GM21390 (cell line): ENCODE data around the gene KANK2.

Experiments
- ATAC-seq: cut with Tn5 transposase; IDR thresholded peaks from one replicate; pipeline ENCODE4 v1.9.1; 2021; ENCODE audit not compliant: unreplicated experiment

The KANK2 gene

GRCh38 chr19:11226716-11227166, 29.4 kb upstream of the KANK2 start:
- ATAC-seq, result no peak

DNA sequence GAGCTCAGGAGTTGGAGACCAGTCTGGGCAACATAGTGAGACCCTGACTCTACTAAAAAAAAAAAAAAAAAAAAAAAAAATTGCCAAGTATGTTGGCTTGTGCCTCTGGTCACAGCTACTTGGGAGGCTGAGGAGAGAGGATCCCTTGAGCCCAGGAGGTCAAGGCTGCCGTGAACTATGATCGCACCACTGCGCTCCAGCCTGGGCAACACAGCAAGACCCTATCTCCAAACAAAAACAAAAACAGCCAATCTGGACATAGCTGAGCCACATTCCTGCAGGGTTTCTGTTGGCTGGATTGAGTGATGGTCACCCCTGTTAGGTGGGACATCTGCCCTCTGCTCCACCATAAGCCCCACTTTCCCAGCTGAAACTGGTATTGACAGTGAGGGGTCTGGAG, 28.5 kb upstream of the KANK2 start:
- ATAC-seq, result no peak

DNA sequence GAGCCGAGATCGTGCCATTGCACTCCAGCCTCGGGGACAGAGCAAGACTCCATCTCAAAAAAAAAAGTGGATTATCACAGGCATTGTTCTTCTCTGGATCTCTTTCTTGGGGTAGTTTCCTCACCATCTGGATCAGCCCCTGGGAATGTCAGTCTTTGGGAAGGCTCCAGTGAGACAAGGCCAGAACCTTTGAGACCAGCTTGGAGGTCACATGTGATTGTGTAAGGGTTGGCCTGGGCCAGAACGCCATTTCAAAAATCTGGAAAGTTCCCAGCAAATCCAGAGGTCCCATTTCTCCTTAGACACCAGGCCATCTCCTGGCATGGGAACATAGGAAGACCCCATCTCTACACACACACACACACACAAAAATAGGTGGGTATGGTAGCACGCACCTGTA, 27.8 kb upstream of the KANK2 start:
- no peak for ATAC-seq

DNA sequence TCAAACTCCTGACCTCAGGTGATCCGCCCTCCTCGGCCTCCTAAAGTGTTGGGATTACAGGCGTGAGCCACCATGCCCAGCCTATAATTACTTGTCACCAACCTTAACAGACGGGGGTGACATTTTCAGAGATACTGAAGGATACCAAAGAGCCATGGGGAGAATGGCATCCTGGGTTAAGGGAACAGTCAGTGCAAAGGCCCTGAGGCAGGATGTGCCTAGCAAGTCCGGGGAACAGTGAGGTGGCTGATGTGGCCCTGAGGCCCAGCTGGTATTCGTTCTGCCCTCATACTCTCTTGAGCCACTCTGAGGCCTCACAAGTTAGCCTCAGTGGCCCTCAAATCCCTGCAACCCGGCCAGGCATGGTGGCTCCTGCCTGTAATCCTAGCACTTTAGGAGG, 27.1 kb upstream of the KANK2 start:
- ATAC-seq, result no peak

DNA sequence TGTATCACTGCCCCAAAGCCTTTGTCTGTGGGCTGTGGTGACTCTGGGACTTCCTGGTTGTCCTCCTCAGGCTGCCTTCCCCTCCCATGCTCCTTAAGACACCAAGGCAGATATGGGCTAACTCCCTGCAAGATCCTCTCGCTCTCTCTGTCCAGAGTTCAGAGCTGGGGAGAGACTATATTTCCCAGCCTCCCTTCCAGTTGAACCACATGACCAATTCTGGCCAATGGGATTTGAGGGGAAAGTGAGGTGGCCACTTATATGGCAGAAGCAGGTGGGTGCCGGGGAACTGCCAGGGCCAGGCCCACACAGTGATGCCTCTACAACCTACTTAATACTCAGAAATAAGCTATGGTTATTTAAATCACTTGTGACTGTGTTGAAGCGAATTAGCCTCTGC, 25.9 kb upstream of the KANK2 start:
- no peak for ATAC-seq

DNA sequence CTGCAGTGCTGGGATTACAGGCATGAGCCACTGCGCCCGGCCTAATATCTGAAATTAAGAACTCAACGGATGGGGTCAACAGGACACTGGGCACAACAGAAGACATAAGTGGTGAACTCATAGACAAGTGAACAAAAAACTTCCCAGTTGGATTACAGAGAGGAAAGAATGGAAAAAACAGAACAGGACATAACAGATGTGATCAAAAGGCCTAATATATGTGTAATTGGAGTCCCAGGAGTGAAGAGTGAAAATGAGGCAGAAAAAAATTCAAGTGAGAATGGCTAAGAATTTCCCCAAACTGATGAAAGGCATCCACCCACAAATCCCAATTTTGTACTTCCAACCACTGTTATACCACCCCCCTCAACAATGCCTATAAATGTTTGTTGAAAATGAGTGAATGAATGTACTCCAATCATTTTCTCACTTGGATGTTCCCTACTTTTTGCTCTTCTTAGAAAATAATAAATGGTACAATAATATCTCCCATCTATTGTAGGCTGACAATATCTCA, 23.8 kb upstream of the KANK2 start:
- no peak for ATAC-seq

GRCh38 chr19:11214387-11214786, 17.0 kb upstream of the KANK2 start:
- no peak for ATAC-seq

DNA sequence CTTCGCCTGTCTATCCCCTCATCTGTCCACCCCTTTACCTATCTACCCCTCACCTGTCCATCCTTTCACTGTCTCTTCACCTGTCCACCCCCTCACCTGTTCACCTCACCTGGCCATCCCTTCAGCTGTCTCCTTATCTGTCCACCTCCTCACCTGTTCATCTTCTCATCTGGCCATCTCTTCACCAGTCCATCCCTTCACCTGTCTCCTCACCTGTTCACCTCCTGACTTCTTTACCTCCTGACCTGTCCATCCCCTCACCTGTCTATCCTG, 13.2 kb upstream of the KANK2 start:
- no peak for ATAC-seq

DNA sequence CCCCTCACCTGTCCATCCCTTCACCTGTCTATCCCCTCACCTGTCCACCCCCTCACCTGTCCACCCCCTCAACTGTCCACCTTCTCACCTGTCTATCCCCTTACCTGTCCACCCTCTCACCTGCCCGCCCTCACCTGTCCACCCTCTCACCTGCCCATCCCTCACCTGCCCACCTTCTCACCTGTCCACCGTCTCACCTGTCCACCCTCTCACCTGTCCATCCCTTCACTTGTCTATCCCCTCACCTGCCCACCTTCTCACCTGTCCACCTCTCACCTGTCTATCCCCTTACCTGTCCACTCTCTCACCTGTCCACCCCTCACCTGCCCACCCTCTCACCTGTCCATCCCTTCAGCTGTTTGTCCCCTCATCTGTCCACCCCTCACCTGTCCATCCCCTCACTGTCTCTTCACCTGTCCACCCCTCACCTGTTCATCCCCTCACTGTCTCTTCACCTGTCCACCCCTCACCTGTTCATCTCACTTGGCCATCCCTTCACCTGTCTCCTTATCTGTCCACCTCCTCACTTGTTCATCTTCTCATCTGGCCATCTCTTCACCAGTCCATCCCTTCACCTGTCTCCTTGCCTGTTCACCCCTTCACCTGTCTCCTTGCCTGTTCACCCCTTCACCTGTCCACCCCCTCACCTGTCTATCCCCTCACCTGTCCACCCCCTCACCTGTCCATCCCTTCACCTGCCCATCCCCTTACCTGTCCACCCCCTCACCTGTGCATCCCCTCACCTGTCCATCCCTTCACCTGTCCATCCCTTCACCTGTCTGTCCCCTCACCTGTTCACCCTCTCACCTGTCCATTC, 12.7 kb upstream of the KANK2 start:
- no peak for ATAC-seq

GRCh38 chr19:11208561-11209471, 11.5 kb upstream of the KANK2 start:
- no peak for ATAC-seq

DNA sequence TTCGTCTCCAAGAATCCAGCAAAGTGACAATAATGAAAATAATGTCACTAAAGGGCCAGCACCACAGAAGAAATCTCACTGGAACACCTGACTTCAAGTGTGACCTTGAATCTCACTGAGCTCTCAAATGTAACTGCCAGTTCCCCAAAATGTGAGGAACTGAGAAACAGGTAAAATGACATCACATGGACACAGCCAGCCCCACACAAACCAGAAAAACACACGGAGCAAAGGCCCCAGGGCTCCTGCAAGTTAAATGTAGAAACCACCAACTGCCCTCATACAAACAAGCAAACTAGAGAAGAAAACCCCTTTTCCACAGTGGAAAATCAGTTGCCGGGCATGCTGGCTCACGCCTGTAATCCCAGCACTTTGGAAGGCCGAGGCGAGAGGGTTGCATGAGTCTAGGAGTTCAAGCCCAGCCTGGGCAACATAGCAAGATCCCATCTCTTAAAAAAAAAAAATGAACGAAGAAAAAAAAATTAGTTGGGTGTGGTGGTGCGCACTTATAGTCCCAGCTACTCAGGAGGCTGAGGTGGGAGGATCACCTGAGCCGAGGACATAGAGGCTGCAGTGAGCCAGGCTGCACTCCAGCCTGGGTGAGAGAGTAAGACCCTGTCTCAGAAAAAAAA, 8.7 kb upstream of the KANK2 start:
- ATAC-seq, result no peak

- no peak for ATAC-seq
Observed at GRCh38 chr19:11204943-11205349, 7.6 kb upstream of the KANK2 start.

DNA sequence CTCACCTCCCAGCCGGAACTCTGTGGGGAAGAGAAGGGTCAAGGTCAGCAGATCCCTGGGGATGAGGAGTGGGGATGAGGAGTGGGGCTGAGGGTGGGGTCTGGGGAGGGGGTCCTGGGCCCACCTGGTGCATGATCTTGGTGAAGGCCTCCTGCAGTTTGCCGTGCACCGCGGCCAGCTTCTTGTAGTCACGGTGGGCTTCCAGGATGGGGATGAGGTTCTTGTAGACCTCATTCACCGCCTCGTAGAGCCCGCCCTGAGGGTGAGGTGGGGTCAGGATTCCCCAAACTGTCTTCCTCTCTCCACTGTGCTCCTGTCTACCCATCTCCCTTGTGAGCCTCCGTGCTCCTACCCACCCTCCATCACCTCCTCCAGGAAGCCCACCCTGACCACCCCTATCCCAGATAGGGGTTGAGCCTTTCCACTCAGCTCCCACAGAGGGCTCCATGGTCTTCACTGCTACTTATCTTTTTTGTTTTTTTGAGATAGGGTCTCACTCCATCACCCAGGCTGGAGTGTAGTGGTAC, 6.8 kb upstream of the KANK2 start:
- ATAC-seq, result no peak

GRCh38 chr19:11203194-11204075, 6.1 kb upstream of the KANK2 start:
- no peak for ATAC-seq

GRCh38 chr19:11202488-11203193, 5.3 kb upstream of the KANK2 start:
- ATAC-seq, result no peak

GRCh38 chr19:11201791-11202190, 4.4 kb upstream of the KANK2 start:
- no peak for ATAC-seq

DNA sequence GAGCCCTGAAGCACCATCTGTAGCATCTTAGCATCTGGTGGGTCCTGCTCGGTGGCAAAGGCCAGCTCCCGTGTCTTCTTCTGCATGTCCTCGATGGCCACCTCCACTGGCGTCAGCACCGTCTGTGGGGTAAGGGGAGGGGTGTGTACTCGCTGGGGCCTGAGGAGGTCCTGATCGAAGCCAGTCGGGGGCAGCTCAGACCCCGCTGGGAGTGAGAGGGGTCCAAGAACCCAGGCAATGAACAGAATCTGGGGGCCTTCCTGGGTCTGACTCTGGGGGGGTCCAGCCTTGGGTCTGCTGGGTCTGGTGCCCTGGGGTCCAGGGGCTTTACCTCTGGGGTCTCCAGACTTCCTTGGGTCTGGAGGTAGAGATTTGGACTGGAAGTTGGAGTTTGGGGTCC, 3.6 kb upstream of the KANK2 start:
- no peak for ATAC-seq

- no peak for ATAC-seq
Observed at GRCh38 chr19:11200015-11200574, 2.8 kb upstream of the KANK2 start.

GRCh38 chr19:11199517-11199916, 2.2 kb upstream of the KANK2 start:
- no peak for ATAC-seq
